GM12878 (cell line): ENCODE results near the gene PTGES3L. TPM values are rescaled to one million over a fixed set of nuclear protein-coding genes. Genes with fewer than 3 reads are reported as not detected.

Source experiments
- CEBPB ChIP-seq, 2 experiments: fragments of 150-350 bp in 1 of 2; IDR thresholded peaks; 2 replicates each; pipeline ENCODE4 v1.6.1; 2012 to 2014; ENCODE audit warnings: low read depth in 2 of 2, low read length in 2 of 2, borderline replicate concordance in 1 of 2, inconsistent platforms in 1 of 2
- CHD1 ChIP-seq: IDR thresholded peaks from 2 replicates; pipeline ENCODE4 v1.6.1; 2012; ENCODE audit warnings: low read depth, low read length, improper control_type of control experiment
- CHD4 ChIP-seq: fragments of 200-600 bp; sonication (generic); IDR thresholded peaks from 2 replicates; pipeline ENCODE4 v1.6.1; 2016; ENCODE audit warnings: mild to moderate bottlenecking
- ETV6 ChIP-seq, 2 experiments: fragments of 450-650 bp in 1 of 2; IDR thresholded peaks in 1 of 2; conservative IDR thresholded peaks in 1 of 2; 2 replicates each; pipeline ENCODE4 v1.6.1; 2014; ENCODE audit warnings: antibody characterized with exemption in 1 of 2, borderline replicate concordance in 1 of 2, low read depth in 1 of 2, mild to moderate bottlenecking in 1 of 2, moderate library complexity in 1 of 2
- EZH2 ChIP-seq: IDR thresholded peaks from 2 replicates; pipeline ENCODE4 v1.6.1; 2012; ENCODE audit warnings: low read depth, mild to moderate bottlenecking, control low read depth, inconsistent platforms, low read length, borderline replicate concordance; ENCODE audit not compliant: control insufficient read depth
- GATAD2B ChIP-seq: fragments of 450-650 bp; conservative IDR thresholded peaks from 2 replicates; pipeline ENCODE4 v1.6.1; 2017; ENCODE audit warnings: low read depth, mild to moderate bottlenecking, moderate library complexity
- JUND ChIP-seq: IDR thresholded peaks from 2 replicates; pipeline ENCODE4 v1.6.1; 2012; ENCODE audit warnings: low read depth, mild to moderate bottlenecking, low read length, improper control_type of control experiment, moderate library complexity
- LARP7 ChIP-seq: fragments of 450-650 bp; IDR thresholded peaks from 2 replicates; pipeline ENCODE4 v1.6.1; 2017; ENCODE audit warnings: mild to moderate bottlenecking
- NRF1 ChIP-seq: conservative IDR thresholded peaks from 2 replicates; pipeline ENCODE4 v1.6.1; 2011; ENCODE audit warnings: mild to moderate bottlenecking, low read depth, low read length, improper control_type of control experiment
- SREBF1 ChIP-seq: IDR thresholded peaks from 2 replicates; pipeline ENCODE4 v1.6.1; 2012; ENCODE audit warnings: mild to moderate bottlenecking, low read length
- SUZ12 ChIP-seq: fragments of 200-600 bp; sonication (generic); IDR thresholded peaks from one replicate; pipeline ENCODE4 v1.6.1; 2018; ENCODE audit warnings: antibody characterized with exemption, mild to moderate bottlenecking; ENCODE audit not compliant: unreplicated experiment
- TCF3 ChIP-seq: IDR thresholded peaks from 2 replicates; pipeline ENCODE4 v1.6.1; 2012; ENCODE audit warnings: low read depth, mild to moderate bottlenecking, low read length, borderline replicate concordance; ENCODE audit not compliant: insufficient read depth
- ZZZ3 ChIP-seq: IDR thresholded peaks from 2 replicates; pipeline ENCODE4 v1.6.1; 2011; ENCODE audit warnings: low read depth; ENCODE audit not compliant: control insufficient read depth, insufficient read length
- polyA plus RNA-seq, 11 experiments: library from polyadenylated mRNA; depleted of rRNA in 4 of 11; unstranded in 6 of 11; stranded (reverse) in 5 of 11; fragments of >200 nt; fragmentation: Nextera tagmentation in 4 of 11; fragmentation: Illumina TruSeq in 1 of 11; extraction: Ambion mirVana in 4 of 11; extraction: Trizol in 1 of 11; gene quantifications; 1 replicate in 1 of 11; 2 replicates in 10 of 11; pipeline versions ENCODE4 v1.2.1 to v1.2.3, GENCODE V29; 2011 to 2016; ENCODE audit warnings: inconsistent platforms in 2 of 11, missing spikeins in 2 of 11, low read depth in 1 of 11
- total RNA-seq, 4 experiments: library from RNA; depleted of rRNA in 3 of 4; stranded (reverse); fragments of >200 nt in 3 of 4; fragmentation: Illumina TruSeq in 1 of 4; extraction: Trizol in 1 of 4; gene quantifications; 2 replicates each; pipeline versions ENCODE4 v1.2.1 to v1.2.3, GENCODE V29; 2013 to 2021
- TF ChIP-seq, protein P1 (sequence below): fragments of 450-650 bp; IDR thresholded peaks from 2 replicates; pipeline ENCODE4 v1.6.1; 2017; ENCODE audit warnings: mild to moderate bottlenecking, moderate library complexity
- TF ChIP-seq, protein P2 (sequence below): IDR thresholded peaks from 2 replicates; pipeline ENCODE4 v1.6.1; 2011; ENCODE audit warnings: low read depth, low read length, improper control_type of control experiment, borderline replicate concordance
- TF ChIP-seq, protein P3 (sequence below): fragments of 450-650 bp; formaldehyde crosslinking; IDR thresholded peaks from 2 replicates; pipeline ENCODE4 v1.5.0; 2022; ENCODE audit warnings: mild to moderate bottlenecking, missing genetic modification characterization
- TF ChIP-seq, protein P4 (sequence below): fragments of 150-350 bp; IDR thresholded peaks from 2 replicates; pipeline ENCODE4 v1.6.1; 2016; ENCODE audit warnings: low read depth, low read length

Gene PTGES3L
- total and polyA plus RNA-seq, 10 of the 15 experiments (the other 5 are each of a cell fraction or from before 2014, with no cell fraction given): 0.11 to 2.3 (median 0.98) TPM

DNA sequence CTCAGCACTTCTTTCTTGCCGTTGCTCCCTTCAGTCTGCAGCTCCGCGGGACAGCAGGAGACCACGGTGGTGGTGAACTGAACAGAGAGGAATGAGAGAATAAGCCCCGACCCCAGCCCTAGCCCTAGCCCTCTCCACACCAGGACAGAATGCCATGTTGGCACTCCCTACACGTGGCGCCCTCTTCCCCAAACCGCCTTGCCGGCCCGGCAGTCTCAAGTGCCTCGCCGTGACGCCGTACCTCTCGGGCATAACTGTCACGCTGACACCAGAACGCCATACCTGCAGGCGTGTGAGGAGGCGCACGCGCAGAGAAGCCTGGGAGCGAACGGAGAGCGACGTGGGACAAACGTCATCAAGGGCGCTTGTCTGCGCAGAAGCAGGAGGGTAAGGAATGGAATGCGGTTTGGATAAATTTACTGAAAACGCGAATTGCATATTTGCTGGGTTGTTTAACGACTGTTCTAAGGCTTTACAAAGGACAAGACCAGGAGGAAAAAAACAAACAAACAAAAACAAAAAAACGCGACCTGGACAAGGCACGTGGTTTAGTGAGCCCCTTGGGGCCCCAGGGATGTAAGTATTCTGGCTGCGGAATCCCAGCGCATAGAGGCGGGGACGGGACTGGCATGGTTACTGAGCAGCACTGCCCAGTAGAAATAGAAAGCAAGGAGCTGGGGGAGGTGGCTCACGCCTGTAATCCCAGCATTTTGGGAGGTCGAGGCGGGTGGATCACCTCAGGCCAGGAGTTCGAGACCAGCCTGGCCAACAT, 15.5 kb downstream of the PTGES3L start, which contains the start of gene AARSD1 (continued):
- TF ChIP-seq CEBPB (IDR thresholded peaks at IDR 0.05; ENCODE audit: borderline replicate concordance in 1 of 2, low read depth in 2 of 2, low read length in 2 of 2) (no peak), SREBF1 (no peak), EZH2 (no peak), JUND (no peak), TCF3 (no peak), NRF1 (peak; percentile 85), CHD1 (no peak), SUZ12 (no peak), ETV6 (conservative IDR thresholded peaks at IDR 0.05 in 1 of 2, IDR thresholded peaks at IDR 0.05 in 1 of 2; ENCODE audit: borderline replicate concordance in 1 of 2, low read depth in 1 of 2) (no peak), CHD4 (no peak), ZZZ3 (no peak), GATAD2B (no peak; the same call in 1 of the 2 replicates), LARP7 (peak; percentile 42; the same call in 1 of the 2 replicates)
- TF ChIP-seq, protein P1, sequence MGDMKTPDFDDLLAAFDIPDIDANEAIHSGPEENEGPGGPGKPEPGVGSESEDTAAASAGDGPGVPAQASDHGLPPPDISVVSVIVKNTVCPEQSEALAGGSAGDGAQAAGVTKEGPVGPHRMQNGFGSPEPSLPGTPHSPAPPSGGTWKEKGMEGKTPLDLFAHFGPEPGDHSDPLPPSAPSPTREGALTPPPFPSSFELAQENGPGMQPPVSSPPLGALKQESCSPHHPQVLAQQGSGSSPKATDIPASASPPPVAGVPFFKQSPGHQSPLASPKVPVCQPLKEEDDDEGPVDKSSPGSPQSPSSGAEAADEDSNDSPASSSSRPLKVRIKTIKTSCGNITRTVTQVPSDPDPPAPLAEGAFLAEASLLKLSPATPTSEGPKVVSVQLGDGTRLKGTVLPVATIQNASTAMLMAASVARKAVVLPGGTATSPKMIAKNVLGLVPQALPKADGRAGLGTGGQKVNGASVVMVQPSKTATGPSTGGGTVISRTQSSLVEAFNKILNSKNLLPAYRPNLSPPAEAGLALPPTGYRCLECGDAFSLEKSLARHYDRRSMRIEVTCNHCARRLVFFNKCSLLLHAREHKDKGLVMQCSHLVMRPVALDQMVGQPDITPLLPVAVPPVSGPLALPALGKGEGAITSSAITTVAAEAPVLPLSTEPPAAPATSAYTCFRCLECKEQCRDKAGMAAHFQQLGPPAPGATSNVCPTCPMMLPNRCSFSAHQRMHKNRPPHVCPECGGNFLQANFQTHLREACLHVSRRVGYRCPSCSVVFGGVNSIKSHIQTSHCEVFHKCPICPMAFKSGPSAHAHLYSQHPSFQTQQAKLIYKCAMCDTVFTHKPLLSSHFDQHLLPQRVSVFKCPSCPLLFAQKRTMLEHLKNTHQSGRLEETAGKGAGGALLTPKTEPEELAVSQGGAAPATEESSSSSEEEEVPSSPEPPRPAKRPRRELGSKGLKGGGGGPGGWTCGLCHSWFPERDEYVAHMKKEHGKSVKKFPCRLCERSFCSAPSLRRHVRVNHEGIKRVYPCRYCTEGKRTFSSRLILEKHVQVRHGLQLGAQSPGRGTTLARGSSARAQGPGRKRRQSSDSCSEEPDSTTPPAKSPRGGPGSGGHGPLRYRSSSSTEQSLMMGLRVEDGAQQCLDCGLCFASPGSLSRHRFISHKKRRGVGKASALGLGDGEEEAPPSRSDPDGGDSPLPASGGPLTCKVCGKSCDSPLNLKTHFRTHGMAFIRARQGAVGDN: peak; percentile 96
- TF ChIP-seq, protein P2, sequence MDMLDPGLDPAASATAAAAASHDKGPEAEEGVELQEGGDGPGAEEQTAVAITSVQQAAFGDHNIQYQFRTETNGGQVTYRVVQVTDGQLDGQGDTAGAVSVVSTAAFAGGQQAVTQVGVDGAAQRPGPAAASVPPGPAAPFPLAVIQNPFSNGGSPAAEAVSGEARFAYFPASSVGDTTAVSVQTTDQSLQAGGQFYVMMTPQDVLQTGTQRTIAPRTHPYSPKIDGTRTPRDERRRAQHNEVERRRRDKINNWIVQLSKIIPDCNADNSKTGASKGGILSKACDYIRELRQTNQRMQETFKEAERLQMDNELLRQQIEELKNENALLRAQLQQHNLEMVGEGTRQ: no peak
- TF ChIP-seq, protein P3, sequence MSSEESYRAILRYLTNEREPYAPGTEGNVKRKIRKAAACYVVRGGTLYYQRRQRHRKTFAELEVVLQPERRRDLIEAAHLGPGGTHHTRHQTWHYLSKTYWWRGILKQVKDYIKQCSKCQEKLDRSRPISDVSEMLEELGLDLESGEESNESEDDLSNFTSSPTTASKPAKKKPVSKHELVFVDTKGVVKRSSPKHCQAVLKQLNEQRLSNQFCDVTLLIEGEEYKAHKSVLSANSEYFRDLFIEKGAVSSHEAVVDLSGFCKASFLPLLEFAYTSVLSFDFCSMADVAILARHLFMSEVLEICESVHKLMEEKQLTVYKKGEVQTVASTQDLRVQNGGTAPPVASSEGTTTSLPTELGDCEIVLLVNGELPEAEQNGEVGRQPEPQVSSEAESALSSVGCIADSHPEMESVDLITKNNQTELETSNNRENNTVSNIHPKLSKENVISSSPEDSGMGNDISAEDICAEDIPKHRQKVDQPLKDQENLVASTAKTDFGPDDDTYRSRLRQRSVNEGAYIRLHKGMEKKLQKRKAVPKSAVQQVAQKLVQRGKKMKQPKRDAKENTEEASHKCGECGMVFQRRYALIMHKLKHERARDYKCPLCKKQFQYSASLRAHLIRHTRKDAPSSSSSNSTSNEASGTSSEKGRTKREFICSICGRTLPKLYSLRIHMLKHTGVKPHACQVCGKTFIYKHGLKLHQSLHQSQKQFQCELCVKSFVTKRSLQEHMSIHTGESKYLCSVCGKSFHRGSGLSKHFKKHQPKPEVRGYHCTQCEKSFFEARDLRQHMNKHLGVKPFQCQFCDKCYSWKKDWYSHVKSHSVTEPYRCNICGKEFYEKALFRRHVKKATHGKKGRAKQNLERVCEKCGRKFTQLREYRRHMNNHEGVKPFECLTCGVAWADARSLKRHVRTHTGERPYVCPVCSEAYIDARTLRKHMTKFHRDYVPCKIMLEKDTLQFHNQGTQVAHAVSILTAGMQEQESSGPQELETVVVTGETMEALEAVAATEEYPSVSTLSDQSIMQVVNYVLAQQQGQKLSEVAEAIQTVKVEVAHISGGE: no peak
- TF ChIP-seq, protein P4, sequence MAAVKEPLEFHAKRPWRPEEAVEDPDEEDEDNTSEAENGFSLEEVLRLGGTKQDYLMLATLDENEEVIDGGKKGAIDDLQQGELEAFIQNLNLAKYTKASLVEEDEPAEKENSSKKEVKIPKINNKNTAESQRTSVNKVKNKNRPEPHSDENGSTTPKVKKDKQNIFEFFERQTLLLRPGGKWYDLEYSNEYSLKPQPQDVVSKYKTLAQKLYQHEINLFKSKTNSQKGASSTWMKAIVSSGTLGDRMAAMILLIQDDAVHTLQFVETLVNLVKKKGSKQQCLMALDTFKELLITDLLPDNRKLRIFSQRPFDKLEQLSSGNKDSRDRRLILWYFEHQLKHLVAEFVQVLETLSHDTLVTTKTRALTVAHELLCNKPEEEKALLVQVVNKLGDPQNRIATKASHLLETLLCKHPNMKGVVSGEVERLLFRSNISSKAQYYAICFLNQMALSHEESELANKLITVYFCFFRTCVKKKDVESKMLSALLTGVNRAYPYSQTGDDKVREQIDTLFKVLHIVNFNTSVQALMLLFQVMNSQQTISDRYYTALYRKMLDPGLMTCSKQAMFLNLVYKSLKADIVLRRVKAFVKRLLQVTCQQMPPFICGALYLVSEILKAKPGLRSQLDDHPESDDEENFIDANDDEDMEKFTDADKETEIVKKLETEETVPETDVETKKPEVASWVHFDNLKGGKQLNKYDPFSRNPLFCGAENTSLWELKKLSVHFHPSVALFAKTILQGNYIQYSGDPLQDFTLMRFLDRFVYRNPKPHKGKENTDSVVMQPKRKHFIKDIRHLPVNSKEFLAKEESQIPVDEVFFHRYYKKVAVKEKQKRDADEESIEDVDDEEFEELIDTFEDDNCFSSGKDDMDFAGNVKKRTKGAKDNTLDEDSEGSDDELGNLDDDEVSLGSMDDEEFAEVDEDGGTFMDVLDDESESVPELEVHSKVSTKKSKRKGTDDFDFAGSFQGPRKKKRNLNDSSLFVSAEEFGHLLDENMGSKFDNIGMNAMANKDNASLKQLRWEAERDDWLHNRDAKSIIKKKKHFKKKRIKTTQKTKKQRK: no peak
